Chondrocyte (in vitro differentiated cells): ENCODE data around the gene HS6ST2. TPM values are rescaled to one million over a fixed set of nuclear protein-coding genes. Genes with fewer than 3 reads are reported as not detected.
"Not testable (repeated sequence)": the region's sequence is repeated elsewhere in the genome, so short reads cannot be mapped to it uniquely, and the experiment has no call there.

Experiments
- DNase-seq: peaks from one replicate; pipeline ENCODE4 v3.0.0; 2021; ENCODE audit warnings: mixed read lengths, low spot score
- H3K27ac Mint-ChIP-seq: one replicate; pipeline ENCODE4 v1.8.0; 2021; ENCODE audit warnings: mild to moderate bottlenecking, moderate library complexity, mixed read lengths; ENCODE audit not compliant: unreplicated experiment
- H3K27me3 Mint-ChIP-seq: 2 replicates; pipeline ENCODE4 v1.8.0; 2021; ENCODE audit warnings: low read depth, mixed read lengths
- H3K36me3 Mint-ChIP-seq: 2 replicates; pipeline ENCODE4 v1.8.0; 2021; ENCODE audit warnings: low read depth, mixed read lengths
- H3K4me1 Mint-ChIP-seq: 2 replicates; pipeline ENCODE4 v1.8.0; 2021; ENCODE audit warnings: low read depth, mild to moderate bottlenecking, mixed read lengths
- H3K4me3 Mint-ChIP-seq: one replicate; pipeline ENCODE4 v1.8.0; 2021; ENCODE audit warnings: mild to moderate bottlenecking, moderate library complexity, mixed read lengths; ENCODE audit not compliant: unreplicated experiment
- H3K9me3 Mint-ChIP-seq: 2 replicates; pipeline ENCODE4 v1.8.0; 2021; ENCODE audit warnings: low read depth, mixed read lengths
- total RNA-seq: library from RNA; stranded (reverse); gene quantifications from 3 replicates; pipeline ENCODE4 v1.2.1, GENCODE V29; 2021
- TF ChIP-seq, protein P1 (sequence below): fragments of 200-600 bp; sonication (generic); IDR thresholded peaks from 2 replicates; pipeline ENCODE4 v1.5.0; 2021; ENCODE audit warnings: antibody characterized with exemption, mild to moderate bottlenecking, moderate library complexity

The HS6ST2 gene
- total RNA-seq, 1 donor from 2014 or later: 1.9 TPM

DNA sequence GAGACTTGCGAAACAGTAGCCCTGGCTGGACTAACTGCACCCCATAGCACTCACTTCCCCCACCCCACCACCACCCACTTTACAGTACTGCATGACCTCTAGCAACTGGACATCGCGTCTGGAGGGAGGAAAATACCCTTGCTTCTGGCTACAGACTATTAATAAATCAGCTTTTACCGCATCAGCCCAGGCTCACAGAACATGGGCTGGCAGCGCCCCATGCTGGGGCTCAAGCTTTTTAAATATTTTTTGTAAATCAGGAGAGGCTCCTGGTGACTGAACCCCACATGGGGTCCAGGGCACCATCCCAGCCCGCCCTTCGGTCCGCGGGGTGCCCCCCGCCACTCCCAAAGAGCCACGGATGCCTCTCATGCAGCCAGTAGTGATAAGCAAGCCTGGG is 2.7 kb downstream of the HS6ST2 start:
- H3K27ac Mint-ChIP-seq: no peak overlapping the region
- peaks cover 15% of the 10 kb centered on the region for H3K27me3 Mint-ChIP-seq
- DNase-seq: no peak
- no peaks in the 10 kb centered on the region for H3K36me3 Mint-ChIP-seq
- TF ChIP-seq, protein P1, sequence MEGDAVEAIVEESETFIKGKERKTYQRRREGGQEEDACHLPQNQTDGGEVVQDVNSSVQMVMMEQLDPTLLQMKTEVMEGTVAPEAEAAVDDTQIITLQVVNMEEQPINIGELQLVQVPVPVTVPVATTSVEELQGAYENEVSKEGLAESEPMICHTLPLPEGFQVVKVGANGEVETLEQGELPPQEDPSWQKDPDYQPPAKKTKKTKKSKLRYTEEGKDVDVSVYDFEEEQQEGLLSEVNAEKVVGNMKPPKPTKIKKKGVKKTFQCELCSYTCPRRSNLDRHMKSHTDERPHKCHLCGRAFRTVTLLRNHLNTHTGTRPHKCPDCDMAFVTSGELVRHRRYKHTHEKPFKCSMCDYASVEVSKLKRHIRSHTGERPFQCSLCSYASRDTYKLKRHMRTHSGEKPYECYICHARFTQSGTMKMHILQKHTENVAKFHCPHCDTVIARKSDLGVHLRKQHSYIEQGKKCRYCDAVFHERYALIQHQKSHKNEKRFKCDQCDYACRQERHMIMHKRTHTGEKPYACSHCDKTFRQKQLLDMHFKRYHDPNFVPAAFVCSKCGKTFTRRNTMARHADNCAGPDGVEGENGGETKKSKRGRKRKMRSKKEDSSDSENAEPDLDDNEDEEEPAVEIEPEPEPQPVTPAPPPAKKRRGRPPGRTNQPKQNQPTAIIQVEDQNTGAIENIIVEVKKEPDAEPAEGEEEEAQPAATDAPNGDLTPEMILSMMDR: peak; percentile 41
- H3K9me3 Mint-ChIP-seq: no peaks in the 10 kb centered on the region
- peaks cover 20% of the 10 kb centered on the region for H3K4me1 Mint-ChIP-seq
- H3K4me3 Mint-ChIP-seq: peak overlapping the region; percentile 50

DNA sequence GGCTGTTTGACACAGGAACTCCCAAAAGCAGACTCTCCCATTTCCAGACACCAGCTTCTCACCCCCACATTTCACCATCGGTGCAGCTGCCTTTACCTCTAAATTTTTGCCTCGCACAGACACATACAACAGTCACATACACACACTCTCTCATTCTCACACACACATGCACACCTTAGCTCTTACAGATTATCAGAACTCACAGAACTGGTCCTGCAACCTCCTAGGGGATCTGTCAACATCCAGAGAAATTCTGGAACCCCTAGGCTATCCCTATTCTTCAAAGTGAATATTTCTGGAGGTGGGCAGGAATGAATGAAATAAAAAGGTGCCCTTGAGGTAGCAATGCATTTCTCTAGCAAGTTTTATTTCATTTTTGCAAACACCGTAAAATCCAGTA is 4.1 kb downstream of the HS6ST2 start:
- DNase-seq: no peak
- Mint-ChIP-seq H3K4me3 (no peak overlapping the region), H3K4me1 (peaks cover 20% of the 10 kb centered on the region), H3K36me3 (no peaks in the 10 kb centered on the region), H3K27me3 (peaks cover 15% of the 10 kb centered on the region), H3K9me3 (no peaks in the 10 kb centered on the region), H3K27ac (no peak overlapping the region)
- TF ChIP-seq, protein P1: no peak

DNA sequence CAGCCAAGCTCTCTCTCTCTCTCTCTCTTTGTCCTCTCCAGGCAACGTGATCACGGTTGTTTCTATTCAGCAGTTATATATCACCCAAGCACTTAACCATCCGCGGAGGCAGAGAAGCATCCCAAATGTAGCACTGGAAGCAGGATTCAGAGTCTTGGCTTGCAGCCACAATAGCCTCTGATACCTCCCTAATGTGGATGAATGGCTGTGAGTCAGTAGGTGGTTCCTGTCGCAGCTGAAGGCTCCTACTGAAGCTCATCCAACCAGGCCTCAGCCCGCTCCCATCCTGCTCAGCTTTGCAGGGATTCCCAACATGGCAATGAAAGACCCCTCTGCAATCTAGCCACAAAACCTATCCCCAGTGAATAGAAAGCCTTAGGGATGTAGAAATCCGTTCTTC is 5.1 kb downstream of the HS6ST2 start:
- DNase-seq: no peak
- Mint-ChIP-seq H3K27ac (no peak overlapping the region), H3K4me3 (no peak overlapping the region), H3K9me3 (no peaks in the 10 kb centered on the region), H3K27me3 (peaks cover 8% of the 10 kb centered on the region), H3K36me3 (no peaks in the 10 kb centered on the region), H3K4me1 (peaks cover 16% of the 10 kb centered on the region)
- TF ChIP-seq, protein P1: no peak

DNA sequence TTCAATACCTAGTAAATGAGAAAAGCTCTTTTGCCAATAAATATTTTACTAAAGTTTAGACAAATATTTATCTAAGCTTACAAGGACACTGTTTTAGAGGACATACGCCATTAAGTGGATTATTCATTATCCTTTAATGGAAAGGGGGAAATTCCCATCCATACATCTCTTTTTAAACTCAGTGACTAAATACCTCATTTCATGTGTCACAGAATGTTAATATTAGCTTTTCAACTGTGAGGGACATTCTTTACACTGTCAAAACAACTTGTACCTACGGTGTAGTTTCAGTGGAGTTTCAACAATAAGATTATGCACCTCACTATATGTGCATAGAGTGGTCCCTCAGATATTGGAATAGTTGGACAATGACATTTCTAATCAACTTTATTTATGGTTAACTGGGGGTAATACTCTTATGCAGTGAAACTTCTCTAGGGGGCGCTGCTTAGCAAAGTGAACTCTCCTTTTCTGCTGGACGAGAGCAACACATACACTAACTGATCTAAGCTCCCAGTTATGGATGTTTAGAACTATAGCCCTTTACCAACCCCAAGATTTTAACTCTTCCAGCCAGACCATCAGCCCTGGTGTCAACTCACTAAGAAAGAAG is 9.7 kb downstream of the HS6ST2 start:
- no peak overlapping the region for H3K4me3 Mint-ChIP-seq
- H3K27ac Mint-ChIP-seq: no peak overlapping the region
- H3K36me3 Mint-ChIP-seq: peaks cover 3% of the 10 kb centered on the region
- TF ChIP-seq, protein P1: peak; percentile 65
- no peaks in the 10 kb centered on the region for H3K27me3 Mint-ChIP-seq
- no peaks in the 10 kb centered on the region for H3K9me3 Mint-ChIP-seq
- DNase-seq: no peak
- no peaks in the 10 kb centered on the region for H3K4me1 Mint-ChIP-seq

DNA sequence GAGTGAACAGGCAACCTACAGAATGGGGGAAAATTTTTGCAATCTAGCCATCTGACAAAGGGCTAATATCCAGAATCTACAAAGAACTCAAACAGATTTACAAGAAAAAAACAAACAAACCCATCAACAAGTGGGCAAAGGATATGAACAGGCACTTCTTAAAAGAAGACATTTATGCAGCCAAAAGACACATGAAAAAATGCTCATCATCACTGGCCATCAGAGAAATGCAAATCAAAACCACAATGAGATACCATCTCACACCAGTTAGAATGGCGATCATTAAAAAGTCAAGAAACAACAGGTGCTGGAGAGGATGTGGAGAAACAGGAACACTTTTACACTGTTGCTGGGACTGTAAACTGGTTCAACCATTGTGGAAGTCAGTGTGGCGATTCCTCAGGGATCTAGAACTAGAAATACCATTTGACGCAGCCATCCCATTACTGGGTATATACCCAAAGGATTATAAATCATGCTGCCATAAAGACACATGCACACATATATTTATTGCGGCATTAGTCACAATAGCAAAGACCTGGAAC is 13.3 kb downstream of the HS6ST2 start:
- not testable (repeated sequence) for H3K4me1 Mint-ChIP-seq, H3K27me3 Mint-ChIP-seq, H3K9me3 Mint-ChIP-seq, DNase-seq, H3K27ac Mint-ChIP-seq, H3K36me3 Mint-ChIP-seq, H3K4me3 Mint-ChIP-seq
